Uterus (tissue), 2 donors: ENCODE measurements around the gene ADAMTS19.

Source experiments
- CTCF ChIP-seq, 4 experiments: fragments of 200-600 bp in 2 of 4; fragments of 450-650 bp in 2 of 4; sonication (generic) in 2 of 4; IDR thresholded peaks; one replicate each; pipeline ENCODE4 v1.5.1; 2016 to 2019; ENCODE audit warnings: antibody characterized with exemption in 4 of 4, mild to moderate bottlenecking in 2 of 4, moderate library complexity in 1 of 4
- POLR2A ChIP-seq, 2 donors: fragments of 450-650 bp; IDR thresholded peaks; one replicate each; pipeline ENCODE4 v1.6.1; 2016; ENCODE audit warnings: antibody characterized with exemption in 2 of 2, mild to moderate bottlenecking in 1 of 2, moderate library complexity in 1 of 2

GRCh38 chr5:129653057-129653375 lies 192.9 kb downstream of the ADAMTS19 start:
- TF ChIP-seq CTCF (IDR thresholded peaks at IDR 0.05) (no peak), POLR2A (IDR thresholded peaks at IDR 0.05) (no peak)
